ENCODE results near the gene ANKRD13D. TPM values are rescaled to one million over a fixed set of nuclear protein-coding genes. Genes with fewer than 3 reads are reported as not detected.
A peak's percentile ranks its signal among the peaks of the same experiment; 100 is the strongest.

The ANKRD13D gene
- total RNA-seq, 1 donor from 2014 or later: 12.5 TPM

DNA sequence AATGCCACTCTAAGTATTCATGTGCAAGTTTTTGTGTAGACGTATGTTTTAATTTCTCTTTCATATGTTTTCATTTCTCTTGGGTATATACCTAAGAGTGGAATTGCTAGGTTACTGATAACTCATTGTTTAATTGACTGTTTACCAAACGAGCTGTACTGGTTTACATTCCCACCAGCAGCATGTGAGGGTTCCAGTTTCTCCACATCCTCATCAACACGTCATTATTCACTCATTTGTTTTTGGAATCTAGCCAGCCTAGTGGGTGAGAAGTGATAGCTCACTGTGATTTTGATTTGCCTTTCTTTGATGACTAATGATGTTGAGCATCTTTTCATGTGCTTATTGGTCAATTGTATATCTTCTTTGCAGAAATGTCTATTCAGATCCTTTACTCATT lies 4.0 kb downstream of the ANKRD13D start:
- H3K27ac ChIP-seq (ENCODE audit: low read depth, low read length): no peak overlapping the region
- peaks cover 17 to 26% (median 17%) of the 10 kb centered on the region in 3 donors for H3K4me1 ChIP-seq (ENCODE audit: control insufficient read depth in 3 of 3, insufficient read depth in 3 of 3, low read length in 3 of 3)
- no peaks in the 10 kb centered on the region for H3K27me3 ChIP-seq (ENCODE audit: control insufficient read depth in 3 of 3, insufficient read depth in 3 of 3, low read length in 3 of 3)
- H3K9ac ChIP-seq (ENCODE audit: low read depth in 1 of 3, low read length in 3 of 3): no peak overlapping the region
- peaks cover 3 to 15% (median 7%) of the 10 kb centered on the region in 3 donors for H3K36me3 ChIP-seq (ENCODE audit: control insufficient read depth in 3 of 3, insufficient read depth in 3 of 3, low read length in 3 of 3)
- no peak overlapping the region for H3K4me3 ChIP-seq (ENCODE audit: low read length in 3 of 3)
- peaks cover 0 to 5% (median 0%) of the 10 kb centered on the region in 3 donors for H3K9me3 ChIP-seq (ENCODE audit: control insufficient read depth in 3 of 3, low read length in 3 of 3)

DNA sequence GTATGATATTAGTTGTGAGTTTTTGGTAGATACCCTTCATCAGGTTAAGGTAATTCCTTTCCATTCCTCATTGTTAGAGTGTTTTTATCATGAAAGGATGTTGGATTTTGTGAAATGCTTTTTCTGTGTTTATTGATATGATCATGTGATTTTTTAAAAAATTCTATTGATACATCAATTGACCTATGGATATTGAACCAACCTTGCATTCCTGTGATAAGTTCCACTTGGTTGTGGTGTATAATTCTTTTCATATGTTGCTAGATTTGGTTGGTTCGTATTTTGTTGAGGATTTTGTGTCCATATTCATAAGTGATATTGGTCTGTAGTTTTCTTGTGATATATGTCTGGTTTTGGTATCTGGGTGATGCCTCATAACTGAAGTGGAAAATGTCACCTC lies 6.7 kb downstream of the ANKRD13D start:
- no peaks in the 10 kb centered on the region for H3K27me3 ChIP-seq (ENCODE audit: control insufficient read depth in 3 of 3, insufficient read depth in 3 of 3, low read length in 3 of 3)
- no peak overlapping the region for H3K27ac ChIP-seq (ENCODE audit: low read depth, low read length)
- H3K4me1 ChIP-seq (ENCODE audit: control insufficient read depth in 3 of 3, insufficient read depth in 3 of 3, low read length in 3 of 3): peaks cover 0 to 5% (median under 1%) of the 10 kb centered on the region in 3 donors
- peaks cover 0 to 5% (median 0%) of the 10 kb centered on the region in 3 donors for H3K9me3 ChIP-seq (ENCODE audit: control insufficient read depth in 3 of 3, low read length in 3 of 3)
- no peak overlapping the region for H3K4me3 ChIP-seq (ENCODE audit: low read length in 3 of 3)
- peaks cover 16 to 25% (median 18%) of the 10 kb centered on the region in 3 donors for H3K36me3 ChIP-seq (ENCODE audit: control insufficient read depth in 3 of 3, insufficient read depth in 3 of 3, low read length in 3 of 3)
- H3K9ac ChIP-seq (ENCODE audit: low read depth in 1 of 3, low read length in 3 of 3): no peak overlapping the region

DNA sequence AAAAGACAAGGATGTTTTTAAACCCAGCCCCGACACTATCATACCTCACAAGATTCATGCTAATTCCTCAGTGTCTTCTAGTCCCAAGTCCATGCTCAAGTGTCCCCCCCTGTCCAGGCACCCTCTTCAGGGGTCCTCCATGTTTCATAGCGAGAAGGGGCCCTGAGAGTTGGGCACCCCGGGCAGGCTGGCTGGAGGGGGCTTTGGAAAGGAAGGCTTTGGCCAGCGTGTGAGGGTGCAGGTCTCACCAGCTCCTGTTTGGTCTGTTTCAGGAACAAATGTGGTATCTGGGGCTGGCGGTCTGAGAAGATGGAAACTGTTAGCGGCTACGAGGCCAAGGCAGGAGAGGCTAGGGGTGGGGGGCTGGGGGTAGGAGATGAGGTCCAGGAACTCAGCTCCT lies 9.7 kb downstream of the ANKRD13D start:
- H3K9ac ChIP-seq (ENCODE audit: low read depth in 1 of 3, low read length in 3 of 3): no peak overlapping the region
- H3K9me3 ChIP-seq (ENCODE audit: control insufficient read depth in 3 of 3, low read length in 3 of 3): peaks cover 0 to 5% (median 0%) of the 10 kb centered on the region in 3 donors
- no peak overlapping the region for H3K4me3 ChIP-seq (ENCODE audit: low read length in 3 of 3)
- H3K4me1 ChIP-seq (ENCODE audit: control insufficient read depth in 3 of 3, insufficient read depth in 3 of 3, low read length in 3 of 3): peaks cover 11 to 18% (median 16%) of the 10 kb centered on the region in 3 donors
- no peak overlapping the region for H3K27ac ChIP-seq (ENCODE audit: low read depth, low read length)
- H3K36me3 ChIP-seq (ENCODE audit: control insufficient read depth in 3 of 3, insufficient read depth in 3 of 3, low read length in 3 of 3): peaks cover 15 to 22% (median 17%) of the 10 kb centered on the region in 3 donors
- no peaks in the 10 kb centered on the region for H3K27me3 ChIP-seq (ENCODE audit: control insufficient read depth in 3 of 3, insufficient read depth in 3 of 3, low read length in 3 of 3)

DNA sequence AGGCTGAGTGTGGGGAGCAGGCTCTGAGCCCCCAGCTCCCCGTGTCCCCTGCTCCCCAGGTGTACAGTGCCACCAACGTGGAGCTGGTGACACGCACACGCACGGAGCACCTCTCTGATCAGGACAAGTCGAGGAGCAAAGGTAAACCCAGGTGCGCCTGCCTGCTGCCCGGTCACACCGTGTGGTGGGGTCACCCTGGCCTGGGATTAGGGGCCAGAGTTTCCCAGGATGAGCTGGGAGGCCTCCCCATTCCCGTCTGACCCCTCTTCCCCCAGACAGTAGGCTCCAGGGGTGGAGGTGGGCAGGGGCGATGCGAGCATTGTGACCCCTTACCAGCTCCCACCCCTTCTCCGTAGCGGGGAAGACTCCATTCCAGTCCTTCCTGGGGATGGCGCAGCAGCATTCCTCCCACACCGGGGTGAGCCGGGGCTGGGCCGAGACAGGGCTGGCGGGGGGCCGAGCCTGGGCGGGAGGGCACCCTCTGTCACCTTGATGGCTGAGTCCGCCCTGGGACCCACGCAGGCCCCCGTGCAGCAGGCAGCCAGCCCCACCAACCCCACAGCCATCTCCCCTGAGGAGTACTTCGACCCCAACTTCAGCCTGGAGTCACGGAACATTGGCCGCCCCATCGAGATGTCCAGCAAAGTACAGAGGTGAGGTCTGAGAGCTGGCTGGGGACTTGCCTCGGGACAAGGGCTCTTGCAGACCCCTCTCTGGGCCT lies 10.5 kb downstream of the ANKRD13D start:
- Histone ChIP-seq H3K36me3 (ENCODE audit: control insufficient read depth in 3 of 3, insufficient read depth in 3 of 3, low read length in 3 of 3) (peaks cover 15 to 20% (median 16%) of the 10 kb centered on the region in 3 donors), H3K4me1 (ENCODE audit: control insufficient read depth in 3 of 3, insufficient read depth in 3 of 3, low read length in 3 of 3) (peaks cover 20 to 27% (median 24%) of the 10 kb centered on the region in 3 donors), H3K9me3 (ENCODE audit: control insufficient read depth in 3 of 3, low read length in 3 of 3) (peaks cover 0 to 5% (median 0%) of the 10 kb centered on the region in 3 donors), H3K27ac (ENCODE audit: low read depth, low read length) (no peak overlapping the region), H3K9ac (ENCODE audit: low read depth in 1 of 3, low read length in 3 of 3) (no peak overlapping the region), H3K4me3 (ENCODE audit: low read length in 3 of 3) (no peak overlapping the region), H3K27me3 (ENCODE audit: control insufficient read depth in 3 of 3, insufficient read depth in 3 of 3, low read length in 3 of 3) (no peaks in the 10 kb centered on the region)

DNA sequence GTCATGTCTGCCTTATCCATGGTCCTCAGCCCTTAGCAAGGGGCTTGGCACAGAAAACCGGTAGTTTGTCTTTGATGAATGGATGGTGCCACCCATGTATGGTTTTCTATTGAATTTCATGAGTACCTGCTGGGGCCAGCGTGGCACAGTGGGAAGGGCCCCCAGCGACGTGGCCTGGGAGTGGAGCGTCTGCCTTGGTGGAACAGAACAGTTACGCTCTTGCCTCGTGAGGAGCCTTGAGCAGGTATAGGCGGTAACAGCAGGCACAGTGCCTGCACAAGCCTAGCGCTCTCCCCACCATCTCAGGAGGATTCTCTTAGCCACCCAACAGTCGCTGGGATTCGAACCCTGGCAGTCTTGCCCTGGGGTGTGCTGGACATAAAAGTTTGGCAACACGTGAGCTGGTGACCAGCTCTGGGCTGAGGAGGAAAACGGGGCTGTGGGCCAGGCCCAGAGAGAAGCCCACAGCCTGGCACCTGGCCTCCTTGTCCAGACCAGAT lies 11.2 kb downstream of the ANKRD13D start:
- Histone ChIP-seq H3K36me3 (ENCODE audit: control insufficient read depth in 3 of 3, insufficient read depth in 3 of 3, low read length in 3 of 3) (peaks cover 15 to 20% (median 16%) of the 10 kb centered on the region in 3 donors), H3K27ac (ENCODE audit: low read depth, low read length) (no peak overlapping the region), H3K4me3 (ENCODE audit: low read length in 3 of 3) (no peak overlapping the region), H3K9ac (ENCODE audit: low read depth in 1 of 3, low read length in 3 of 3) (no peak overlapping the region), H3K4me1 (ENCODE audit: control insufficient read depth in 3 of 3, insufficient read depth in 3 of 3, low read length in 3 of 3) (peaks cover 20 to 30% (median 25%) of the 10 kb centered on the region in 3 donors), H3K9me3 (ENCODE audit: control insufficient read depth in 3 of 3, low read length in 3 of 3) (peaks cover 0 to 5% (median 0%) of the 10 kb centered on the region in 3 donors), H3K27me3 (ENCODE audit: control insufficient read depth in 3 of 3, insufficient read depth in 3 of 3, low read length in 3 of 3) (no peaks in the 10 kb centered on the region)

DNA sequence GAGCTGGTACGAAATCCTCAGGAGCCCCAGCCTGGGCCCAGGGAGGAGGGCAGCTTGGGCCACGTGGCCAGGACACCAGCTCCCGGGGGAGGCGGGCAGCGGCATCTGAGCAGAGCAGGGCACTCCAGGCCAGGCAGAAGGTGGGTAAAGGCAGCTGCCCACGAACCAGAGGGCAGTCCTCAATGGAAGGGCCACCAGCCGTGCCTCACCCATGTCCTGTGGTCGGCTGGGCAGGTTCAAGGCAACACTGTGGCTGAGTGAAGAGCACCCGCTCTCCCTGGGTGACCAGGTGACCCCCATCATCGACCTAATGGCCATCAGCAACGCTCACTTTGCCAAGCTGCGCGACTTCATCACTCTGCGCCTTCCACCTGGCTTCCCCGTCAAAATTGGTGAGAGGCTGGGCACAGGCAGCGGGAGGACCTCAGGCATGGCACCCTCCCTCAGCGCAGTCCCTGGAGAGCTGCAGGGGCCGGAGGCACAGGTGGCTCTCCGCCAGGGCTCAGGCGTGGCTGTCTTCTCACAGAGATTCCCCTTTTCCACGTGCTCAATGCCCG lies 11.7 kb downstream of the ANKRD13D start:
- Histone ChIP-seq H3K4me1 (ENCODE audit: control insufficient read depth in 3 of 3, insufficient read depth in 3 of 3, low read length in 3 of 3) (peaks cover 22 to 30% (median 25%) of the 10 kb centered on the region in 3 donors), H3K9ac (ENCODE audit: low read depth in 1 of 3, low read length in 3 of 3) (no peak overlapping the region), H3K27me3 (ENCODE audit: control insufficient read depth in 3 of 3, insufficient read depth in 3 of 3, low read length in 3 of 3) (no peaks in the 10 kb centered on the region), H3K4me3 (ENCODE audit: low read length in 3 of 3) (no peak overlapping the region), H3K36me3 (ENCODE audit: control insufficient read depth in 3 of 3, insufficient read depth in 3 of 3, low read length in 3 of 3) (peaks cover 15 to 20% (median 16%) of the 10 kb centered on the region in 3 donors), H3K27ac (ENCODE audit: low read depth, low read length) (no peak overlapping the region), H3K9me3 (ENCODE audit: control insufficient read depth in 3 of 3, low read length in 3 of 3) (peaks cover 0 to 5% (median 0%) of the 10 kb centered on the region in 3 donors)

DNA sequence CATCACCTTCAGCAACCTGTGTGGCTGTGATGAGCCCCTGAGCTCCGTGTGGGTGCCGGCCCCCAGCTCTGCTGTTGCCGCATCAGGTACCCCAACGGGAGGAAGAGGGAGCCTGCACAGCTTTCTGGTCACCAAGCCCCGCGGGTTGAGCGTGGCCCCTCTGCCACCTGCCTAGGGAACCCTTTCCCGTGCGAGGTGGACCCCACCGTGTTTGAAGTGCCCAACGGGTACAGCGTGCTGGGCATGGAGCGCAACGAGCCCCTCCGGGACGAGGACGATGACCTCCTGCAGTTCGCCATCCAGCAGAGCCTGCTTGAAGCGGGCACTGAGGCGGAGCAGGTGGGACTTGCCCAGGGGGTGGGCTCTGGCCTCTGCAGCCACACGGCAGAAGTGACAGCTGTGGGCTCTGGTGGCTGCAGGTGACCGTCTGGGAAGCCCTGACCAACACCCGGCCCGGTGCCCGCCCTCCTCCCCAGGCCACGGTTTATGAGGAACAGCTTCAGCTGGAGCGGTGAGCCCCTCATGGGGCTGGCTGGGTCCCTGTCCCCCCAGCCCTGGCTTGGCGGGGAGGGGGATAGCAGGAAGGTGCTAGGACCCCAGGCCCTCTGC lies 12.3 kb downstream of the ANKRD13D start:
- no peaks in the 10 kb centered on the region for H3K27me3 ChIP-seq (ENCODE audit: control insufficient read depth in 3 of 3, insufficient read depth in 3 of 3, low read length in 3 of 3)
- H3K4me3 ChIP-seq (ENCODE audit: low read length in 3 of 3): peak overlapping the region in 2 of 3 donors; percentile 49 to 87
- peak overlapping the region; percentile 73 to 89 (median 86) for H3K9ac ChIP-seq (ENCODE audit: low read depth in 1 of 3, low read length in 3 of 3)
- H3K27ac ChIP-seq (ENCODE audit: low read depth, low read length): peak overlapping the region; percentile 93
- H3K36me3 ChIP-seq (ENCODE audit: control insufficient read depth in 3 of 3, insufficient read depth in 3 of 3, low read length in 3 of 3): peaks cover 15 to 20% (median 16%) of the 10 kb centered on the region in 3 donors
- peaks cover 22 to 30% (median 25%) of the 10 kb centered on the region in 3 donors for H3K4me1 ChIP-seq (ENCODE audit: control insufficient read depth in 3 of 3, insufficient read depth in 3 of 3, low read length in 3 of 3)
- no peaks in the 10 kb centered on the region for H3K9me3 ChIP-seq (ENCODE audit: control insufficient read depth in 3 of 3, low read length in 3 of 3)

DNA sequence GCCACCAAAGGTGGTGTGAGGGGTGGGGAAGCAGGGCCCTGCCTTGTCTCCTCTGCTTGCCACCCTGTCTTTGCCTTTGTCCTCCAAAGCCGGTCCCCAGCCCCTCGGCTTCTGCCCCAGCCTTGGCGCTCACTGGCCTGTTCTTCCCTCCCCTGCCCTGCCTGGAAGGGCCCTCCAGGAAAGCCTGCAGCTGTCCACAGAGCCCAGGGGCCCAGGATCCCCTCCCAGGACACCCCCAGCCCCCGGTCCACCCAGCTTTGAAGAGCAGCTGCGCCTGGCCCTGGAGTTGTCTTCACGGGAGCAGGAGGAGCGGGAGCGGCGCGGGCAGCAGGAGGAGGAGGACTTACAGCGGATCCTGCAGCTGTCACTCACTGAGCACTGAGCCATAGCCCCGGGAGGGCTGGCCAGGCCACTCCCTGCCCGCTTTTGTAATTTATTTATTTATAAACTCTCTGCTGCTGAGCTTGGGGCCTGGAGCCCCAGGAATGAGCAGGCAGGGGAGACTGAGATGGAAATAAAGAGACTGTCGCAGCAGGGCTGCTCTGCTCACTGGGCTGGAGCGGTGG lies 12.9 kb downstream of the ANKRD13D start:
- Histone ChIP-seq H3K9ac (ENCODE audit: low read depth in 1 of 3, low read length in 3 of 3) (peak overlapping the region; percentile 86 to 89 (median 86)), H3K4me3 (ENCODE audit: low read length in 3 of 3) (peak overlapping the region; percentile 78 to 87 (median 85)), H3K4me1 (ENCODE audit: control insufficient read depth in 3 of 3, insufficient read depth in 3 of 3, low read length in 3 of 3) (peaks cover 22 to 30% (median 25%) of the 10 kb centered on the region in 3 donors), H3K36me3 (ENCODE audit: control insufficient read depth in 3 of 3, insufficient read depth in 3 of 3, low read length in 3 of 3) (peaks cover 15 to 20% (median 16%) of the 10 kb centered on the region in 3 donors), H3K27ac (ENCODE audit: low read depth, low read length) (peak overlapping the region; percentile 93), H3K9me3 (ENCODE audit: control insufficient read depth in 3 of 3, low read length in 3 of 3) (no peaks in the 10 kb centered on the region), H3K27me3 (ENCODE audit: control insufficient read depth in 3 of 3, insufficient read depth in 3 of 3, low read length in 3 of 3) (no peaks in the 10 kb centered on the region)

DNA sequence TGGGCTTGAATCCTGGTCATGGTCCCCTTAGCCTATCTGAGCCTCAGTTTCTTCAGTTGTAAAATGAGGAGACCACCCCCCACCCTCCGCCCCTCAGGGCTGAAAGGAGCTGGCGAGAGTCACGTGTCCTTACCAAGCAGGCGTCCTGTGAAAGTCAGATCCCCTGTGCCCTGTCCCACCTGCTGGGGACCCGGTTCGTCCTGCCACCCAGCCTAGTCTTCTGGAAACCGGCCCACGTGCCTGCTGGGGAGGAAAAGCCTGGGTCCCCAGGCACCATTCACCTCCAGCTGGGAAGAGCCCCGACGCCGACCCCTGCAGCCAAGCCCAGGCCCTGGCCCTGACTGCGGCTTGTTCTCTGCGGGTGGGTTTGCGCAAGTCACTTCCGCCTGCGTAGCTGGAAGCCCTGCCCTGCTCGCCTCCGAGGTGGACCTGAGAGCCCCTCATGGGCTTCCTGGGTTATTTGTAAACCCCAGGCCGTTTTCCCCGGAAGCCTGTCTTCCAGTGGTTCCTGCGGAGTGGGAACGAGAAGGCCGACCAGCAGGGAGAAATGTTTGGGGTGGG lies 13.5 kb downstream of the ANKRD13D start:
- Histone ChIP-seq H3K4me3 (ENCODE audit: low read length in 3 of 3) (peak overlapping the region; percentile 78 to 87 (median 85)), H3K4me1 (ENCODE audit: control insufficient read depth in 3 of 3, insufficient read depth in 3 of 3, low read length in 3 of 3) (peaks cover 22 to 30% (median 25%) of the 10 kb centered on the region in 3 donors), H3K9ac (ENCODE audit: low read depth in 1 of 3, low read length in 3 of 3) (peak overlapping the region; percentile 86 to 89 (median 86)), H3K36me3 (ENCODE audit: control insufficient read depth in 3 of 3, insufficient read depth in 3 of 3, low read length in 3 of 3) (peaks cover 18 to 21% (median 20%) of the 10 kb centered on the region in 3 donors), H3K27ac (ENCODE audit: low read depth, low read length) (peak overlapping the region; percentile 93), H3K27me3 (ENCODE audit: control insufficient read depth in 3 of 3, insufficient read depth in 3 of 3, low read length in 3 of 3) (no peaks in the 10 kb centered on the region), H3K9me3 (ENCODE audit: control insufficient read depth in 3 of 3, low read length in 3 of 3) (no peaks in the 10 kb centered on the region)

All from skeletal muscle tissue (tissue), 4 donors.